Activated B cell treated with CpG ODN at 0.5 μM for 24 hours (primary cell): ENCODE data around the gene SLC9A3. TPM values are rescaled to one million over a fixed set of nuclear protein-coding genes. Genes with fewer than 3 reads are reported as not detected.

Experiments
- ATAC-seq: fragments of 200-7000 bp; cut with Tn5 transposase; one replicate; pipeline ENCODE4 v1.10.0; 2021; ENCODE audit warnings: low read depth, mild to moderate bottlenecking, moderate library complexity
- CTCF ChIA-PET: fragments of 350-600 bp; sonication (Branson Sonifier 250); formaldehyde crosslinking; loops from one replicate; lab custom pipeline; 2021; ENCODE audit warnings: antibody characterized with exemption; lab: Charles Lee
- POLR2A ChIA-PET: fragments of 350-600 bp; sonication (Branson Sonifier 250); formaldehyde crosslinking; loops from one replicate; lab custom pipeline; 2021; ENCODE audit warnings: antibody characterized with exemption; lab: Charles Lee
- DNase-seq: peaks from one replicate; pipeline ENCODE4 v3.0.0; 2022
- H3K27ac Mint-ChIP-seq: one replicate; pipeline ENCODE4 v1.8.0; 2020; ENCODE audit warnings: mixed read lengths
- H3K27me3 Mint-ChIP-seq: one replicate; pipeline ENCODE4 v1.8.0; 2021; ENCODE audit warnings: mixed read lengths
- H3K36me3 Mint-ChIP-seq: one replicate; pipeline ENCODE4 v1.8.0; 2021; ENCODE audit warnings: low read depth, mixed read lengths
- H3K4me1 Mint-ChIP-seq: one replicate; pipeline ENCODE4 v1.8.0; 2021; ENCODE audit warnings: mixed read lengths
- H3K4me3 Mint-ChIP-seq: one replicate; pipeline ENCODE4 v1.8.0; 2020; ENCODE audit warnings: mild to moderate bottlenecking, mixed read lengths
- H3K9me3 Mint-ChIP-seq: one replicate; pipeline ENCODE4 v1.8.0; 2020; ENCODE audit warnings: mixed read lengths
- CTCF ChIP-seq: fragments of 200-600 bp; IDR thresholded peaks from one replicate; pipeline ENCODE4 v1.8.0; 2022; ENCODE audit warnings: antibody characterized with exemption, mild to moderate bottlenecking
- intact Hi-C: fragments of 100-400 bp; cut with micrococcal nuclease; formaldehyde crosslinking; loops from one replicate; pipeline ENCODE4 v1.15.1; 2024
- total RNA-seq: library from RNA; stranded (reverse); gene quantifications from 2 replicates; pipeline ENCODE4 v1.2.3, GENCODE V29; 2022

The SLC9A3 gene
- total RNA-seq, 1 donor from 2014 or later = 0.20 TPM

GRCh38 chr5:429453-430188 is 94.6 kb downstream of the SLC9A3 start:
- intact Hi-C loops = no loop called here
- no peaks in the 10 kb centered on the region for H3K36me3 Mint-ChIP-seq
- peaks cover 9% of the 10 kb centered on the region for H3K4me1 Mint-ChIP-seq
- no peak overlapping the region for H3K4me3 Mint-ChIP-seq
- no peak overlapping the region for H3K27ac Mint-ChIP-seq
- no peaks in the 10 kb centered on the region for H3K9me3 Mint-ChIP-seq
- CTCF ChIA-PET = interaction anchor here (1.7 to 4.3 kb wide), 4 partner anchors 109 to 241 kb away, joined by 9 to 33 read pairs (median 9); partner anchors contain the start of gene AHRR
- DNase-seq (no peak), ATAC-seq (no peak)
- no peak for TF ChIP-seq CTCF
- POLR2A ChIA-PET = no interaction called here
- H3K27me3 Mint-ChIP-seq = peaks cover 9% of the 10 kb centered on the region

- CTCF ChIA-PET = interaction anchor here (1.1 to 1.7 kb wide), 2 partner anchors 18 to 112 kb away, joined by 4 to 9 read pairs; no protein-coding TSS in a partner anchor
- POLR2A ChIA-PET = interaction anchor here (0.5 kb wide), 1 partner anchor 46 kb away, joined by 3 read pairs; no protein-coding TSS in a partner anchor
- Mint-ChIP-seq H3K4me3 (no peak overlapping the region), H3K9me3 (no peaks in the 10 kb centered on the region), H3K27me3 (peaks cover 9% of the 10 kb centered on the region), H3K27ac (no peak overlapping the region), H3K36me3 (no peaks in the 10 kb centered on the region), H3K4me1 (peaks cover 13% of the 10 kb centered on the region)
- TF ChIP-seq CTCF = no peak
- ATAC-seq = no peak
- intact Hi-C loops = no loop called here
- no peak for DNase-seq
Observed at GRCh38 chr5:428754-429452, 95.3 kb downstream of the SLC9A3 start.

- CTCF ChIA-PET = interaction anchor here (1.1 to 1.7 kb wide), 2 partner anchors 18 to 111 kb away, joined by 4 to 9 read pairs; no protein-coding TSS in a partner anchor
Observed at GRCh38 chr5:428219-428618, 96.0 kb downstream of the SLC9A3 start.

GRCh38 chr5:427415-428087 is 96.7 kb downstream of the SLC9A3 start:
- Mint-ChIP-seq H3K36me3 (no peaks in the 10 kb centered on the region), H3K4me3 (no peak overlapping the region), H3K27me3 (peaks cover 9% of the 10 kb centered on the region)

More at GRCh38 chr5:428219-428618, 96.0 kb downstream of the SLC9A3 start:
- TF ChIP-seq CTCF = no peak
- no peaks in the 10 kb centered on the region for H3K36me3 Mint-ChIP-seq
- peaks cover 16% of the 10 kb centered on the region for H3K4me1 Mint-ChIP-seq
- H3K9me3 Mint-ChIP-seq = no peaks in the 10 kb centered on the region
- POLR2A ChIA-PET = interaction anchor here (0.5 kb wide), 1 partner anchor 46 kb away, joined by 3 read pairs; no protein-coding TSS in a partner anchor
- intact Hi-C loops = no loop called here
- H3K27me3 Mint-ChIP-seq = peaks cover 9% of the 10 kb centered on the region
- ATAC-seq = no peak
- no peak for DNase-seq
- H3K4me3 Mint-ChIP-seq = no peak overlapping the region
- H3K27ac Mint-ChIP-seq = no peak overlapping the region

More at GRCh38 chr5:427415-428087, 96.7 kb downstream of the SLC9A3 start:
- ChIA-PET POLR2A (no interaction called here), CTCF (interaction anchor here (0.6 to 1.7 kb wide), 2 partner anchors 109 to 110 kb away, joined by 3 to 9 read pairs; no protein-coding TSS in a partner anchor)
- Mint-ChIP-seq H3K27ac (no peak overlapping the region), H3K4me1 (peaks cover 16% of the 10 kb centered on the region), H3K9me3 (no peaks in the 10 kb centered on the region)
- no peak for DNase-seq
- TF ChIP-seq CTCF = no peak
- ATAC-seq = no peak
- intact Hi-C loops = no loop called here
